SU-DHL-6 (cell line): ENCODE results near the gene NT5DC4.

Experiments
- H2AFZ ChIP-seq: fragments of 200-600 bp; sonication (generic); 2 replicates; pipeline ENCODE4 v1.6.1; 2014; ENCODE audit warnings: low read depth, mild to moderate bottlenecking, moderate library complexity, mixed read lengths, antibody characterized with exemption, low read length; ENCODE audit not compliant: severe bottlenecking
- H3F3A ChIP-seq: fragments of 200-600 bp; shearing (Covaris generic); 2 replicates; pipeline ENCODE4 v1.6.0; 2016; ENCODE audit warnings: antibody characterized with exemption, mild to moderate bottlenecking; ENCODE audit not compliant: insufficient read depth
- H3K27ac ChIP-seq: fragments of 200-600 bp; sonication (generic); 2 replicates; pipeline ENCODE4 v1.5.1; 2016; ENCODE audit warnings: low read depth, mild to moderate bottlenecking, low read length, moderate library complexity, mixed read lengths
- H3K27me3 ChIP-seq: fragments of 200-600 bp; sonication (generic), shearing (Covaris generic); 2 replicates; pipeline ENCODE4 v1.6.0; 2014; ENCODE audit warnings: mild to moderate bottlenecking, low read length
- H3K36me3 ChIP-seq: fragments of 200-600 bp; sonication (generic); 2 replicates; pipeline ENCODE4 v1.6.1; 2014; ENCODE audit warnings: mild to moderate bottlenecking, low read length, mixed read lengths
- H3K4me2 ChIP-seq: fragments of 300-600, 200-600 bp; shearing (Covaris generic), sonication (generic); 2 replicates; pipeline ENCODE4 v1.6.0; 2014; ENCODE audit warnings: low read length, low read depth, mild to moderate bottlenecking; ENCODE audit not compliant: poor library complexity, severe bottlenecking
- H3K4me3 ChIP-seq: fragments of 200-600 bp; sonication (generic); 2 replicates; pipeline ENCODE4 v1.5.1; 2014; ENCODE audit warnings: antibody characterized with exemption, low read length, mild to moderate bottlenecking, mixed read lengths; ENCODE audit not compliant: insufficient read depth, poor library complexity, severe bottlenecking
- H3K79me2 ChIP-seq: fragments of 200-600 bp; sonication (generic); 2 replicates; pipeline ENCODE4 v1.6.1; 2014; ENCODE audit warnings: mild to moderate bottlenecking, low read length, moderate library complexity; ENCODE audit not compliant: insufficient read depth
- H3K9ac ChIP-seq: fragments of 200-600 bp; sonication (generic); 2 replicates; pipeline ENCODE4 v1.7.0; 2014; ENCODE audit warnings: mild to moderate bottlenecking, low read length
- H3K9me2 ChIP-seq: fragments of 200-600 bp; sonication (generic); replicated peaks from 2 replicates; pipeline ENCODE4 v1.6.1; 2014; ENCODE audit warnings: low read length; ENCODE audit not compliant: insufficient read depth
- H3K9me3 ChIP-seq: fragments of 200-600 bp; sonication (generic); 2 replicates; pipeline ENCODE4 v1.6.1; 2014; ENCODE audit warnings: low read length, mixed read lengths; ENCODE audit not compliant: insufficient read depth
- H4K20me1 ChIP-seq: fragments of 200-600 bp; sonication (generic); 2 replicates; pipeline ENCODE4 v1.6.1; 2014; ENCODE audit warnings: low read depth, mild to moderate bottlenecking, antibody characterized with exemption, low read length, moderate library complexity, mixed read lengths
- CTCF ChIP-seq: fragments of 200-600 bp; sonication (generic); IDR thresholded peaks from one replicate; pipeline ENCODE4 v1.5.1; 2017; ENCODE audit warnings: antibody characterized with exemption, mild to moderate bottlenecking, low read length, moderate library complexity; ENCODE audit not compliant: insufficient read depth, poor library complexity, severe bottlenecking
- EZH2phosphoT487 ChIP-seq: fragments of 200-600 bp; sonication (generic), shearing (Covaris generic); conservative IDR thresholded peaks from 2 replicates; pipeline ENCODE4 v1.6.1; 2018; ENCODE audit warnings: mild to moderate bottlenecking, antibody characterized with exemption, low read length, moderate library complexity, mixed read lengths

NT5DC4 gene

GRCh38 chr2:112682101-112682500 is 38.7 kb upstream of the NT5DC4 start:
- H3K79me2 ChIP-seq: no peaks in the 10 kb centered on the region
- H3K9me2 ChIP-seq: no peaks in the 10 kb centered on the region
- no peaks in the 10 kb centered on the region for H3F3A ChIP-seq
- no peak overlapping the region for H2AFZ ChIP-seq
- H3K4me2 ChIP-seq: no peak overlapping the region
- H3K9me3 ChIP-seq: no peaks in the 10 kb centered on the region
- H3K4me3 ChIP-seq: no peak overlapping the region
- no peaks in the 10 kb centered on the region for H3K36me3 ChIP-seq
- TF ChIP-seq EZH2phosphoT487: no peak
- no peak for TF ChIP-seq CTCF
- H4K20me1 ChIP-seq: no peaks in the 10 kb centered on the region
- no peaks in the 10 kb centered on the region for H3K27me3 ChIP-seq
- H3K27ac ChIP-seq: no peak overlapping the region
- no peak overlapping the region for H3K9ac ChIP-seq

DNA sequence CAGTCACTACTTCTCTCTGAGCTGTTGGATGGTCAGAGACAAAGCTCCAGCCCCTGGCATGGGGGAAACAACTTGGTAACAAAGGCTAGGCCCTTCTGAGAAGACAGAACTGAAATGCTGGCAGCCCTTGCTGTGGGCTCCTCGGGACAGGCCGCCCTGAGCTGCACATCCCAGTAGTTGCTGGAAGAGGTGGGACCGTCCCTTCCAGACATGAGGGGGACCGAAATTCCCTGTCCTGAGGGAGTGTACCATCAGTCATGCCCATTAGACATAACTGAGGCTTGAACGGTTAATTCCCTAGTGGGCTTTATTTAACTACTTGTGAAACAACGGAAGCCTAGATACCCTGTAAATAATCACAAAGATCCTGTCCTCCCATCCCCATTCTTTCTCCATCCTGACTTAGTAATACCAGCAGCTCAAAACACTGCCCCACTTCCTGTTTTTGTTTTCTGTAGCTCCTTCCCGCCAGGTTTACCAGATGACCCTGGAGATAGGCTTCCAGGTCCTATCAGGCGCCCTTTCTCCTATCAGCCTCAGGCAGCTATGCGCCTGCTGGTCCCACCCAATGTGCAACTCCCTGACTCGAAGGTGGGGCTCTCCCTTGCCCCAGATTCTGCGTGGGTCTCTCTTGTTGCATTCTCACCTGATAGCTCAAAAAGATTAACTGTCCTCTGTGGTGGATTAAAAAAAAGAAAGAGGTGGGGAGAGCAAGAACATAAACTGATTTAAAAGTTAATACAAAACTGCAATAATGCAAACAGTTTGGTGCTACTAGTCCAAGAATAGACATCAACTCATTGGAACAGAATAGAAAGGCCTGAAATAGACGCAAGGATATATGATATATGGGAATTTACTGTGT is 37.0 kb upstream of the NT5DC4 start:
- Histone ChIP-seq H4K20me1 (no peaks in the 10 kb centered on the region), H3F3A (no peaks in the 10 kb centered on the region), H3K27me3 (no peaks in the 10 kb centered on the region), H3K9ac (no peak overlapping the region), H3K27ac (no peak overlapping the region), H2AFZ (no peak overlapping the region), H3K9me2 (no peaks in the 10 kb centered on the region), H3K4me2 (no peak overlapping the region), H3K79me2 (no peaks in the 10 kb centered on the region), H3K36me3 (no peaks in the 10 kb centered on the region), H3K4me3 (no peak overlapping the region), H3K9me3 (no peaks in the 10 kb centered on the region)
- TF ChIP-seq CTCF (no peak), EZH2phosphoT487 (no peak)

GRCh38 chr2:112684415-112684775 is 36.4 kb upstream of the NT5DC4 start:
- Histone ChIP-seq H3K27ac (no peak overlapping the region), H3K79me2 (no peaks in the 10 kb centered on the region), H3K27me3 (no peaks in the 10 kb centered on the region), H4K20me1 (no peaks in the 10 kb centered on the region), H2AFZ (no peak overlapping the region), H3K4me3 (no peak overlapping the region), H3K9ac (no peak overlapping the region), H3K36me3 (no peaks in the 10 kb centered on the region), H3K9me3 (no peaks in the 10 kb centered on the region), H3K4me2 (no peak overlapping the region), H3K9me2 (no peaks in the 10 kb centered on the region), H3F3A (no peaks in the 10 kb centered on the region)
- TF ChIP-seq EZH2phosphoT487 (no peak), CTCF (no peak)
